Measurements from ENCODE around the gene SPACA6. TPM values are rescaled to one million over a fixed set of nuclear protein-coding genes. Genes with fewer than 3 reads are reported as not detected.

The SPACA6 gene
- total and polyA plus RNA-seq, 2 experiments from 2014 or later = 5.1 to 11.5 TPM

- Histone ChIP-seq H4K20me1 (replicated peaks; ENCODE audit: insufficient read depth) (no peaks in the 10 kb centered on the region), H2AFZ (no peak overlapping the region), H3K4me3 (no peak overlapping the region), H3K27me3 (ENCODE audit: insufficient read depth) (peaks cover 43% of the 10 kb centered on the region), H3F3A (replicated peaks; ENCODE audit: low read depth) (no peaks in the 10 kb centered on the region), H3K79me2 (replicated peaks; ENCODE audit: insufficient read depth) (no peaks in the 10 kb centered on the region), H3K36me3 (ENCODE audit: insufficient read depth) (no peaks in the 10 kb centered on the region), H3K27ac (ENCODE audit: low read depth) (no peak overlapping the region), H3K4me2 (no peak overlapping the region), H3K4me1 (ENCODE audit: insufficient read depth) (peaks cover 6% of the 10 kb centered on the region; the same call in 1 of the 2 replicates), H3K9me2 (ENCODE audit: insufficient read depth) (no peaks in the 10 kb centered on the region)
- TF ChIP-seq CTCF (conservative IDR thresholded peaks at IDR 0.05; ENCODE audit: low read depth in 2 of 2) (no peak), ZNF331 (CRISPR knock-in tag; IDR thresholded peaks at IDR 0.05; ENCODE audit: low read depth) (no peak)
- H3K36me3 Mint-ChIP-seq (ENCODE audit: low read depth) = peaks cover 3% of the 10 kb centered on the region; the same call in 1 of the 3 replicates
- no peak for ATAC-seq
- H3K9me3 Mint-ChIP-seq = peaks cover 4% of the 10 kb centered on the region; the same call in 2 of the 3 replicates
- no peak overlapping the region for H3K4me3 Mint-ChIP-seq
- no peak for DNase-seq (ENCODE audit: low spot score)
- H3K27me3 Mint-ChIP-seq (ENCODE audit: insufficient read depth, low read depth, poor library complexity) = peaks cover 39% of the 10 kb centered on the region
- no peak overlapping the region for H3K27ac Mint-ChIP-seq
- H3K4me1 Mint-ChIP-seq = peaks cover 22% of the 10 kb centered on the region
Measured at GRCh38 chr19:51722492-51722891, 29.4 kb downstream of the SPACA6 start.

- Histone ChIP-seq H3K4me3 (no peak overlapping the region), H3F3A (replicated peaks; ENCODE audit: low read depth) (no peaks in the 10 kb centered on the region), H3K4me1 (ENCODE audit: insufficient read depth) (peaks cover 12% of the 10 kb centered on the region; the same call in 1 of the 2 replicates), H3K79me2 (replicated peaks; ENCODE audit: insufficient read depth) (no peaks in the 10 kb centered on the region), H3K27ac (ENCODE audit: low read depth) (no peak overlapping the region), H2AFZ (no peak overlapping the region), H3K36me3 (ENCODE audit: insufficient read depth) (no peaks in the 10 kb centered on the region), H4K20me1 (replicated peaks; ENCODE audit: insufficient read depth) (no peaks in the 10 kb centered on the region), H3K4me2 (no peak overlapping the region), H3K27me3 (ENCODE audit: insufficient read depth) (peaks cover 23% of the 10 kb centered on the region), H3K9me2 (ENCODE audit: insufficient read depth) (no peaks in the 10 kb centered on the region)
- Mint-ChIP-seq H3K4me1 (peaks cover 28% of the 10 kb centered on the region), H3K27ac (no peak overlapping the region), H3K9me3 (peaks cover 10% of the 10 kb centered on the region; the same call in 2 of the 3 replicates), H3K27me3 (ENCODE audit: insufficient read depth, low read depth, poor library complexity) (peaks cover 21% of the 10 kb centered on the region), H3K4me3 (no peak overlapping the region; the same call in 2 of the 3 replicates), H3K36me3 (ENCODE audit: low read depth) (no peaks in the 10 kb centered on the region; the same call in 2 of the 3 replicates)
- DNase-seq (ENCODE audit: low spot score) (no peak), ATAC-seq (no peak)
- TF ChIP-seq REST (IDR thresholded peaks at IDR 0.05; ENCODE audit: unreplicated experiment) (no peak), NANOG (IDR thresholded peaks at IDR 0.05; ENCODE audit: borderline replicate concordance) (no peak), EZH2phosphoT487 (IDR thresholded peaks at IDR 0.05; ENCODE audit: unreplicated experiment) (no peak), ETS1 (IDR thresholded peaks at IDR 0.05) (no peak), POLR2AphosphoS5 (IDR thresholded peaks at IDR 0.05; ENCODE audit: low read depth) (no peak), CTCF (conservative IDR thresholded peaks at IDR 0.05; ENCODE audit: low read depth in 2 of 2) (no peak), ZNF114 (CRISPR knock-in tag; IDR thresholded peaks at IDR 0.05) (no peak)
Measured at GRCh38 chr19:51724543-51724942, 31.4 kb downstream of the SPACA6 start.
